Breast epithelium (tissue), 3 donors: Measurements from ENCODE around the gene ATXN1.

Experiments
- POLR2A ChIP-seq: fragments of 450-650 bp; IDR thresholded peaks from one replicate; pipeline ENCODE4 v1.6.1; 2016; ENCODE audit warnings: antibody characterized with exemption, mild to moderate bottlenecking, moderate library complexity
- POLR2AphosphoS5 ChIP-seq, 3 donors: sonication (generic); formaldehyde crosslinking; IDR thresholded peaks; one replicate each; pipeline ENCODE4 v1.6.1; 2017; ENCODE audit warnings: antibody characterized with exemption in 3 of 3

GRCh38 chr6:16800942-16801341, 39.7 kb upstream of the ATXN1 start:
- no peak for TF ChIP-seq POLR2A
- no peak for TF ChIP-seq POLR2AphosphoS5 (IDR thresholded peaks at IDR 0.05)
